Stimulated activated CD4-positive, alpha-beta T cell treated with anti-CD3 and anti-CD28 coated beads, TNF-alpha, amount 100 ng/mL, for 48 hours (primary cell): Measurements from ENCODE around the gene SLC1A5.
A peak's percentile ranks its signal among the peaks of the same experiment; 100 is the strongest.
"Not testable (repeated sequence)": the region's sequence is repeated elsewhere in the genome, so short reads cannot be mapped to it uniquely, and the experiment has no call there.

ENCODE experiments used
- DNase-seq, 3 donors: peaks; one replicate each; pipeline ENCODE4 v3.0.0-alpha.2; 2020; ENCODE audit warnings: low read depth in 3 of 3

The SLC1A5 gene

GRCh38 chr19:46798713-46799112 is 10.3 kb upstream of the SLC1A5 start:
- no peak for DNase-seq

- DNase-seq, result no peak
Measured at GRCh38 chr19:46797881-46798280, 9.5 kb upstream of the SLC1A5 start.

- no peak for DNase-seq
Measured at GRCh38 chr19:46791944-46792343, 3.5 kb upstream of the SLC1A5 start.

- DNase-seq, result no peak
Measured at GRCh38 chr19:46789371-46789770, 977 bp upstream of the SLC1A5 start.

GRCh38 chr19:46788968-46789338 is 559 bp upstream of the SLC1A5 start:
- DNase-seq, result no peak

- DNase-seq, result peak in 1 of 3 donors; percentile 22
Measured at GRCh38 chr19:46787331-46788261, 798 bp downstream of the SLC1A5 start.

GRCh38 chr19:46787040-46787330 is 1.4 kb downstream of the SLC1A5 start:
- DNase-seq, result no peak

- peak; percentile 65 to 79 (median 77) for DNase-seq
Measured at GRCh38 chr19:46786236-46787039, 2.0 kb downstream of the SLC1A5 start.

- DNase-seq, result no peak
Measured at GRCh38 chr19:46785980-46786235, 2.5 kb downstream of the SLC1A5 start.

GRCh38 chr19:46785054-46785979 is 3.1 kb downstream of the SLC1A5 start:
- no peak for DNase-seq

GRCh38 chr19:46784262-46785053 is 3.9 kb downstream of the SLC1A5 start:
- DNase-seq, result peak; percentile 40 to 69 (median 44)

- DNase-seq, result no peak
Measured at GRCh38 chr19:46783670-46784069, 4.7 kb downstream of the SLC1A5 start.

- no peak for DNase-seq
Measured at GRCh38 chr19:46782355-46783019, 5.9 kb downstream of the SLC1A5 start.

- DNase-seq, result not testable (repeated sequence)
Measured at GRCh38 chr19:46777956-46778645, 10.3 kb downstream of the SLC1A5 start.

GRCh38 chr19:46776927-46777911 is 11.2 kb downstream of the SLC1A5 start:
- DNase-seq, result no peak

GRCh38 chr19:46775642-46776258 is 12.6 kb downstream of the SLC1A5 start:
- no peak for DNase-seq

- no peak for DNase-seq
Measured at GRCh38 chr19:46773018-46773399, 15.4 kb downstream of the SLC1A5 start.

- no peak for DNase-seq
Measured at GRCh38 chr19:46772170-46773017, 16.0 kb downstream of the SLC1A5 start.
